Testis (tissue), 3 donors: Measurements from ENCODE around the gene ATP11C. TPM values are rescaled to one million over a fixed set of nuclear protein-coding genes. Genes with fewer than 3 reads are reported as not detected.

Experiments
- DNase-seq: peaks from one replicate; pipeline ENCODE4 v3.0.0-alpha.2; 2019
- H3K27ac ChIP-seq, 2 donors: fragments of 200-600 bp; sonication (generic); one replicate each; pipeline ENCODE4 v1.5.1; 2019
- H3K27me3 ChIP-seq: fragments of 200-600 bp; sonication (generic); one replicate; pipeline ENCODE4 v1.5.1; 2019
- H3K36me3 ChIP-seq: fragments of 200-600 bp; sonication (generic); one replicate; pipeline ENCODE4 v1.5.1; 2017; ENCODE audit warnings: low read depth; ENCODE audit errors: missing control alignments
- H3K4me1 ChIP-seq: fragments of 200-600 bp; sonication (generic); one replicate; pipeline ENCODE4 v1.5.1; 2019
- H3K4me3 ChIP-seq, 2 donors: fragments of 200-600 bp; sonication (generic); one replicate each; pipeline ENCODE4 v1.5.1; 2017 to 2019
- H3K9me3 ChIP-seq: fragments of 200-600 bp; sonication (generic); one replicate; pipeline ENCODE4 v1.5.1; 2017
- POLR2A ChIP-seq: fragments of 450-650 bp; IDR thresholded peaks from one replicate; pipeline ENCODE4 v1.6.1; 2017; ENCODE audit warnings: antibody characterized with exemption, mild to moderate bottlenecking, moderate library complexity
- WGBS, 2 donors: methylation state at CpG; one replicate each; pipeline ENCODE4 v1.1.5; 2018; 5-methylcytosine and 5-hydroxymethylcytosine counted together
- intact Hi-C: fragments of 100-400 bp; cut with DNase I; formaldehyde crosslinking; loops from one replicate; pipeline ENCODE4 v1.15.1; 2023; ENCODE audit warnings: low total_unique reads
- polyA plus RNA-seq: library from polyadenylated mRNA; stranded (reverse); fragments of 350-450 nt; fragmentation: Illumina TruSeq; extraction: RNeasy Lipid Tissue Mini Kit (QIAGEN cat#74804); gene quantifications from one replicate; pipeline ENCODE4 v1.2.3, GENCODE V29; 2014; ENCODE audit warnings: low read depth, low replicate concordance; ENCODE audit not compliant: insufficient read depth
- total RNA-seq, 2 donors: library from RNA; depleted of rRNA; stranded (reverse); fragments of >200 nt; gene quantifications; one replicate each; pipeline ENCODE4 v1.2.3, GENCODE V29; 2016
- TF ChIP-seq, protein P1 (sequence below), 3 experiments: fragments of 450-650 bp in 2 of 3; fragments of 200-600 bp in 1 of 3; sonication (generic) in 1 of 3; IDR thresholded peaks; one replicate each; pipeline ENCODE4 v1.5.1; 2016 to 2019; ENCODE audit warnings: antibody characterized with exemption in 3 of 3, mild to moderate bottlenecking in 2 of 3, moderate library complexity in 1 of 3

The ATP11C gene
- total and polyA plus RNA-seq, 3 donors from 2014 or later: 15.9 to 36.6 (median 33.8) TPM

GRCh38 chrX:139734996-139735395 lies 197.9 kb downstream of the ATP11C start:
- Histone ChIP-seq H3K36me3 (no peaks in the 10 kb centered on the region), H3K27ac (no peak overlapping the region), H3K27me3 (no peaks in the 10 kb centered on the region), H3K4me3 (no peak overlapping the region), H3K9me3 (no peaks in the 10 kb centered on the region), H3K4me1 (no peaks in the 10 kb centered on the region)
- DNase-seq: no peak
- WGBS, 2 donors: 86 to 100% methylated on average over 1 of the region's 1 CpG
- TF ChIP-seq, protein P1, sequence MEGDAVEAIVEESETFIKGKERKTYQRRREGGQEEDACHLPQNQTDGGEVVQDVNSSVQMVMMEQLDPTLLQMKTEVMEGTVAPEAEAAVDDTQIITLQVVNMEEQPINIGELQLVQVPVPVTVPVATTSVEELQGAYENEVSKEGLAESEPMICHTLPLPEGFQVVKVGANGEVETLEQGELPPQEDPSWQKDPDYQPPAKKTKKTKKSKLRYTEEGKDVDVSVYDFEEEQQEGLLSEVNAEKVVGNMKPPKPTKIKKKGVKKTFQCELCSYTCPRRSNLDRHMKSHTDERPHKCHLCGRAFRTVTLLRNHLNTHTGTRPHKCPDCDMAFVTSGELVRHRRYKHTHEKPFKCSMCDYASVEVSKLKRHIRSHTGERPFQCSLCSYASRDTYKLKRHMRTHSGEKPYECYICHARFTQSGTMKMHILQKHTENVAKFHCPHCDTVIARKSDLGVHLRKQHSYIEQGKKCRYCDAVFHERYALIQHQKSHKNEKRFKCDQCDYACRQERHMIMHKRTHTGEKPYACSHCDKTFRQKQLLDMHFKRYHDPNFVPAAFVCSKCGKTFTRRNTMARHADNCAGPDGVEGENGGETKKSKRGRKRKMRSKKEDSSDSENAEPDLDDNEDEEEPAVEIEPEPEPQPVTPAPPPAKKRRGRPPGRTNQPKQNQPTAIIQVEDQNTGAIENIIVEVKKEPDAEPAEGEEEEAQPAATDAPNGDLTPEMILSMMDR (IDR thresholded peaks at IDR 0.05): no peak
- no peak for TF ChIP-seq POLR2A
- intact Hi-C loops: no loop called here

DNA sequence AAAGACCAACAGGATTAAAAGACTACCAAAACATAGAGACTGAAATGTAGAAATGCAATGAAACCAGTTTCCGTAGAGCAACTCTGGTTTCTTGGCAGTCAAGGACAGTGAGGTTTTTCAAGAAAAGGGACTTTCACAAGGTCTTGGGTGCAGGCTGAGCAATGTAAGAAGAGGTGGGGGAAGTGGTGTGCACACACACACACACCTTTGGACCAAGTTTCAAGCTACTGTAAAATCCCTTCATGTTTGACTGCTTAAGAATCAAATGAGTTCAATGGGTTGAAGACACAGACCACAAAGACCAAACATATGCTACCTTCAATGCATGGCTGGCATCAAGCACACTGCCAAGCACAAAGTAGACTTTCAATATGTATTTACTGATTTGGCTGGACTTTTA lies 207.1 kb downstream of the ATP11C start:
- no peaks in the 10 kb centered on the region for H3K9me3 ChIP-seq
- H3K36me3 ChIP-seq: no peaks in the 10 kb centered on the region
- no peak overlapping the region for H3K4me3 ChIP-seq
- TF ChIP-seq, protein P1 (IDR thresholded peaks at IDR 0.05): no peak
- TF ChIP-seq POLR2A: no peak
- no peaks in the 10 kb centered on the region for H3K27me3 ChIP-seq
- no peak overlapping the region for H3K27ac ChIP-seq
- no peak for DNase-seq
- intact Hi-C loops: no loop called here
- WGBS, 2 donors: 100% methylated on average over 1 of the region's 1 CpG
- H3K4me1 ChIP-seq: no peaks in the 10 kb centered on the region

GRCh38 chrX:139724626-139725025 lies 208.2 kb downstream of the ATP11C start:
- no peak overlapping the region for H3K4me3 ChIP-seq
- WGBS, 2 donors: 78 to 83% methylated on average over 1 to 2 of the region's 2 CpGs
- intact Hi-C loops: no loop called here

DNA sequence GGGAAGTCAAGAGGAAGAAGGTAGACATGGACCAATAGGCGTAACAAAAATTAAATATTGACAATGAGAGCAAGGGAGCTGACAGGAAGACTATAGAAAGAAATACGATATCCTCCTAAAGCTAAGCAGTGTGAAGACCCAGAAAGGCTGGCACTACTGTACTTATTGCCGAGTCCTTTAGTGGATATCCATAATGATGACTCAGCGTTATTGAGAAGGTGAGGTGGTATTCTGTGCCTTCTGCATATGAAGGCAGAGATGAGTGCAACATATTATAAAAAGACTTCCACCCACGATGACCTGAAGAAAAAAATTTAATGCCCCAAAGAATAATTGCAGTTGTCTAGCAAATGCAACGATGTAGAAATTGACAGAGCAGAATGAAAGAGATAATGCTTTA lies 211.9 kb downstream of the ATP11C start:
- TF ChIP-seq, protein P1 (IDR thresholded peaks at IDR 0.05): no peak
- no peak for TF ChIP-seq POLR2A
- 89 to 94% methylated on average over 6 of the region's 6 CpGs for WGBS, 2 donors
- Histone ChIP-seq H3K27me3 (no peaks in the 10 kb centered on the region), H3K27ac (no peak overlapping the region), H3K36me3 (no peaks in the 10 kb centered on the region), H3K4me3 (no peak overlapping the region), H3K4me1 (no peaks in the 10 kb centered on the region), H3K9me3 (no peaks in the 10 kb centered on the region)
- DNase-seq: no peak
- intact Hi-C loops: no loop called here

More at GRCh38 chrX:139724626-139725025, 208.2 kb downstream of the ATP11C start:
- Histone ChIP-seq H3K36me3 (no peaks in the 10 kb centered on the region), H3K4me1 (no peaks in the 10 kb centered on the region), H3K27me3 (no peaks in the 10 kb centered on the region), H3K9me3 (no peaks in the 10 kb centered on the region), H3K27ac (no peak overlapping the region)
- TF ChIP-seq POLR2A: no peak
- TF ChIP-seq, protein P1 (IDR thresholded peaks at IDR 0.05): no peak
- DNase-seq: no peak

- H3K27me3 ChIP-seq: no peaks in the 10 kb centered on the region
- no peaks in the 10 kb centered on the region for H3K4me1 ChIP-seq
- no peak overlapping the region for H3K27ac ChIP-seq
- no peak for DNase-seq
- intact Hi-C loops: no loop called here
- no peaks in the 10 kb centered on the region for H3K36me3 ChIP-seq
- WGBS, 2 donors: 27 to 68% methylated on average over 5 of the region's 5 CpGs
- no peaks in the 10 kb centered on the region for H3K9me3 ChIP-seq
- TF ChIP-seq POLR2A: no peak
- TF ChIP-seq, protein P1 (IDR thresholded peaks at IDR 0.05): no peak
- no peak overlapping the region for H3K4me3 ChIP-seq
These were observed 212.7 kb downstream of the ATP11C start for GRCh38 chrX:139720136-139720535.
